GM08714 (cell line): Measurements from ENCODE around the gene COL18A1.

Experiments used
- H3K4me3 ChIP-seq: fragments of 200-500 bp; sonication (Bioruptor generic); 2 replicates; pipeline ENCODE4 v1.5.1; 2014; ENCODE audit warnings: mild to moderate bottlenecking, low read length, inconsistent platforms
- ZNF274 ChIP-seq: IDR thresholded peaks from 2 replicates; pipeline ENCODE4 v1.6.1; 2012; ENCODE audit warnings: mild to moderate bottlenecking, low read depth, low read length

Gene COL18A1

GRCh38 chr21:45463871-45464270, 58.9 kb downstream of the COL18A1 start:
- H3K4me3 ChIP-seq = no peak overlapping the region
- TF ChIP-seq ZNF274 = no peak

GRCh38 chr21:45464309-45464708, 59.3 kb downstream of the COL18A1 start:
- H3K4me3 ChIP-seq = no peak overlapping the region

GRCh38 chr21:45465105-45465504, 60.1 kb downstream of the COL18A1 start:
- H3K4me3 ChIP-seq = no peak overlapping the region
- no peak for TF ChIP-seq ZNF274

More at GRCh38 chr21:45464309-45464708, 59.3 kb downstream of the COL18A1 start:
- TF ChIP-seq ZNF274 = no peak

- TF ChIP-seq ZNF274 = no peak
- no peak overlapping the region for H3K4me3 ChIP-seq
Measured at GRCh38 chr21:45465611-45466329, 60.8 kb downstream of the COL18A1 start.

- TF ChIP-seq ZNF274 = no peak
- no peak overlapping the region for H3K4me3 ChIP-seq
Measured at GRCh38 chr21:45466330-45467220, 61.6 kb downstream of the COL18A1 start.

- H3K4me3 ChIP-seq = no peak overlapping the region
- TF ChIP-seq ZNF274 = no peak
Measured at GRCh38 chr21:45467221-45467779, 62.3 kb downstream of the COL18A1 start.

GRCh38 chr21:45468051-45468970, 63.3 kb downstream of the COL18A1 start:
- no peak for TF ChIP-seq ZNF274

GRCh38 chr21:45468971-45469272, 64.0 kb downstream of the COL18A1 start:
- no peak for TF ChIP-seq ZNF274

More at GRCh38 chr21:45468051-45468970, 63.3 kb downstream of the COL18A1 start:
- no peak overlapping the region for H3K4me3 ChIP-seq

GRCh38 chr21:45469273-45470086, 64.5 kb downstream of the COL18A1 start:
- no peak for TF ChIP-seq ZNF274

More at GRCh38 chr21:45468971-45469272, 64.0 kb downstream of the COL18A1 start:
- H3K4me3 ChIP-seq = no peak overlapping the region

GRCh38 chr21:45470087-45470515, 65.1 kb downstream of the COL18A1 start:
- TF ChIP-seq ZNF274 = no peak
- H3K4me3 ChIP-seq = no peak overlapping the region

More at GRCh38 chr21:45469273-45470086, 64.5 kb downstream of the COL18A1 start:
- H3K4me3 ChIP-seq = no peak overlapping the region

GRCh38 chr21:45470773-45471524, 66.0 kb downstream of the COL18A1 start:
- no peak overlapping the region for H3K4me3 ChIP-seq

GRCh38 chr21:45471525-45472221, 66.7 kb downstream of the COL18A1 start:
- no peak overlapping the region for H3K4me3 ChIP-seq
- TF ChIP-seq ZNF274 = no peak

More at GRCh38 chr21:45470773-45471524, 66.0 kb downstream of the COL18A1 start:
- TF ChIP-seq ZNF274 = no peak
